Vagina (tissue), 2 donors: ENCODE results near the gene COBLL1. TPM values are rescaled to one million over a fixed set of nuclear protein-coding genes. Genes with fewer than 3 reads are reported as not detected.

Experiments
- DNase-seq, 2 donors: peaks; one replicate each; pipeline ENCODE4 v3.0.0-alpha.2; 2017; ENCODE audit errors: extremely low spot score in 2 of 2
- H3K27ac ChIP-seq: fragments of 200-600 bp; sonication (generic); one replicate; pipeline ENCODE4 v1.5.1; 2019
- H3K27me3 ChIP-seq: fragments of 200-600 bp; sonication (generic); one replicate; pipeline ENCODE4 v1.5.1; 2019
- H3K36me3 ChIP-seq, 2 donors: fragments of 200-600 bp; sonication (generic); one replicate each; pipeline ENCODE4 v1.5.1; 2017 to 2019
- H3K4me1 ChIP-seq: fragments of 200-600 bp; sonication (generic); one replicate; pipeline ENCODE4 v1.5.1; 2019
- H3K4me3 ChIP-seq, 2 donors: fragments of 200-600 bp; sonication (generic); 1 replicate in 1 of 2; 2 replicates in 1 of 2; pipeline ENCODE4 v1.5.1; 2016 to 2019
- H3K9me3 ChIP-seq: fragments of 200-600 bp; sonication (generic); one replicate; pipeline ENCODE4 v1.5.1; 2019
- CTCF ChIP-seq, 3 experiments: fragments of 450-650 bp in 2 of 3; fragments of 200-600 bp in 1 of 3; sonication (generic) in 1 of 3; IDR thresholded peaks; one replicate each; pipeline ENCODE4 v1.5.1; 2017 to 2019; ENCODE audit warnings: antibody characterized with exemption in 3 of 3, mild to moderate bottlenecking in 2 of 3, moderate library complexity in 2 of 3
- POLR2A ChIP-seq, 2 donors: fragments of 450-650 bp; IDR thresholded peaks; one replicate each; pipeline ENCODE4 v1.6.1; 2017; ENCODE audit warnings: antibody characterized with exemption in 2 of 2, mild to moderate bottlenecking in 2 of 2, moderate library complexity in 2 of 2
- POLR2AphosphoS5 ChIP-seq, 2 donors: sonication (generic); formaldehyde crosslinking; IDR thresholded peaks; one replicate each; pipeline ENCODE4 v1.9.0; 2017; ENCODE audit warnings: antibody characterized with exemption in 2 of 2, mild to moderate bottlenecking in 2 of 2, low read depth in 1 of 2; ENCODE audit not compliant: insufficient read depth in 1 of 2
- intact Hi-C: fragments of 100-400 bp; cut with DNase I; formaldehyde crosslinking; loops from one replicate; pipeline ENCODE4 v1.15.1; 2023
- total RNA-seq: library from RNA; depleted of rRNA; stranded (reverse); fragments of >200 nt; gene quantifications from one replicate; pipeline ENCODE4 v1.2.3, GENCODE V29; 2016

COBLL1 gene
- total RNA-seq, 1 donor from 2014 or later = 79.6 TPM

- H3K9me3 ChIP-seq = no peaks in the 10 kb centered on the region
- no peak for DNase-seq
- no peaks in the 10 kb centered on the region for H3K27me3 ChIP-seq
- H3K4me3 ChIP-seq = no peak overlapping the region
- H3K27ac ChIP-seq = no peak overlapping the region
- no peaks in the 10 kb centered on the region for H3K4me1 ChIP-seq
- no peaks in the 10 kb centered on the region for H3K36me3 ChIP-seq
- TF ChIP-seq POLR2AphosphoS5 (IDR thresholded peaks at IDR 0.05; ENCODE audit: insufficient read depth in 1 of 2, low read depth in 1 of 2) = no peak
- no peak for TF ChIP-seq CTCF (IDR thresholded peaks at IDR 0.05)
- no peak for TF ChIP-seq POLR2A (IDR thresholded peaks at IDR 0.05)
- intact Hi-C loops = no loop called here
Measured at GRCh38 chr2:164771897-164772296, 69.7 kb downstream of the COBLL1 start.

- no peak for DNase-seq
- H3K9me3 ChIP-seq = no peaks in the 10 kb centered on the region
- no peak overlapping the region for H3K4me3 ChIP-seq
- H3K36me3 ChIP-seq = no peaks in the 10 kb centered on the region
- intact Hi-C loops = no loop called here
- no peak overlapping the region for H3K27ac ChIP-seq
- no peak for TF ChIP-seq POLR2A (IDR thresholded peaks at IDR 0.05)
- TF ChIP-seq CTCF (IDR thresholded peaks at IDR 0.05) = no peak
- TF ChIP-seq POLR2AphosphoS5 (IDR thresholded peaks at IDR 0.05; ENCODE audit: insufficient read depth in 1 of 2, low read depth in 1 of 2) = no peak
- H3K4me1 ChIP-seq = no peaks in the 10 kb centered on the region
- H3K27me3 ChIP-seq = no peaks in the 10 kb centered on the region
Measured at GRCh38 chr2:164770421-164770916, 71.2 kb downstream of the COBLL1 start.

- no peak for TF ChIP-seq POLR2AphosphoS5 (IDR thresholded peaks at IDR 0.05; ENCODE audit: insufficient read depth in 1 of 2, low read depth in 1 of 2)
- no peak for TF ChIP-seq POLR2A (IDR thresholded peaks at IDR 0.05)
- no peak for TF ChIP-seq CTCF (IDR thresholded peaks at IDR 0.05)
- intact Hi-C loops = no loop called here
Measured at GRCh38 chr2:164766954-164767320, 74.7 kb downstream of the COBLL1 start.

DNA sequence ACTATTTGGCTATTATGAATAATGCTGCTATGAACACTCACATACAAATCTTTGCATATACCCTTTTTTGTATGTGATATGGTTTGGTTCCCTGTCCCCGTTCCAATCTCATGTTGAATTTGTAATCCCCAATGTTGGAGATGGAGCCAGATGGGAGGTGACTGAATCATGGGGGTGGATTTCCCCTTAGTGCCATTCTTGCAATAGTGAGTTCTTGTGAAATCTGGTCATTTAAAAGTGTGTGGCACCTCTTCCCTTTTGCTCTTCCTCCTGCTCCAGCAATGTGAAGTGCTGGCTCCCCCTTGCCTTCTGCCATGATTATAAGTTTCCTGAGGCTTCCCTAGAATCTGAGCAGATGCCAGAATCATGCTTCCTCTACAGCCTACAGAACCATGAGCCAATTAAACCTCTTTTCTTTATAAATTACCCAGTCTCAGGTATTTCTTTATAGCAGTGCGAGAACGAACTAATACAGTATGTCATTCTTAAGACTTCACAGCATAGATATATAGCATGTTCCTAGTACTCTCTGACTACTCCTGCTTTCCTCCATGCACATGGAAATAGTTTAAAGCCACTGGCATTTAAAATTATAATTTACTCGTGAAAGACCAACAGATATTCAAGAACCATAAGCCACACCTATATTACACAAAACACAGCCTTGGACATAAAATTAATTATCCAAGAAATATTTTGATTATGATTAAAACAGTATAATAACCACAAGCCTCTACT lies 75.2 kb downstream of the COBLL1 start:
- no peak for DNase-seq
- H3K4me1 ChIP-seq = no peaks in the 10 kb centered on the region
- intact Hi-C loops = no loop called here
- TF ChIP-seq POLR2AphosphoS5 (IDR thresholded peaks at IDR 0.05; ENCODE audit: insufficient read depth in 1 of 2, low read depth in 1 of 2) = no peak
- TF ChIP-seq CTCF (IDR thresholded peaks at IDR 0.05) = no peak
- TF ChIP-seq POLR2A (IDR thresholded peaks at IDR 0.05) = no peak
- no peaks in the 10 kb centered on the region for H3K9me3 ChIP-seq
- H3K27me3 ChIP-seq = no peaks in the 10 kb centered on the region
- H3K4me3 ChIP-seq = no peak overlapping the region
- no peak overlapping the region for H3K27ac ChIP-seq
- no peaks in the 10 kb centered on the region for H3K36me3 ChIP-seq

More at GRCh38 chr2:164766954-164767320, 74.7 kb downstream of the COBLL1 start:
- Histone ChIP-seq H3K27me3 (no peaks in the 10 kb centered on the region), H3K4me3 (no peak overlapping the region), H3K9me3 (no peaks in the 10 kb centered on the region), H3K36me3 (no peaks in the 10 kb centered on the region), H3K4me1 (no peaks in the 10 kb centered on the region), H3K27ac (no peak overlapping the region)
- no peak for DNase-seq

DNA sequence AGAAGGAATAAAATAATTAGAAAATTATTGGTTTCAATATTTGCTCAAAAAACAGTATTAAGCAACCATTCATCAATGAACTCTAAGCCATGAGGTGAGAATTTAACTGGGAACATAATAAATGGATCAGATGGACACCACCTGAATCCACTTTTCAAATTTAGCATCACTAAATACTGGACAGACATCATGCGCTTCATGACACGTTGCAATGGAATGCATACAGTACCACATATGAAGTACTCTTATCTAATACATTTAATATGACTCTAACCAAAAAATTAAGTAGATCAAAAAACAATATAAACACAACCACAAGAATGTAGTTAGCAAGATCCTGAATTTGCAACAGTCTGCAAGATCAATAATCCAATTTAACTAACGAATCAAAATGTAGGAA lies 76.6 kb downstream of the COBLL1 start:
- peaks cover 1% of the 10 kb centered on the region for H3K4me1 ChIP-seq
- H3K27ac ChIP-seq = no peak overlapping the region
- DNase-seq = no peak
- TF ChIP-seq CTCF (IDR thresholded peaks at IDR 0.05) (no peak), POLR2AphosphoS5 (IDR thresholded peaks at IDR 0.05; ENCODE audit: insufficient read depth in 1 of 2, low read depth in 1 of 2) (no peak), POLR2A (IDR thresholded peaks at IDR 0.05) (no peak)
- H3K4me3 ChIP-seq = no peak overlapping the region
- H3K9me3 ChIP-seq = no peaks in the 10 kb centered on the region
- H3K36me3 ChIP-seq = no peaks in the 10 kb centered on the region
- intact Hi-C loops = no loop called here
- no peaks in the 10 kb centered on the region for H3K27me3 ChIP-seq
